KBM-7 (cell line): ENCODE results near the gene ZNF763.
"Not testable (repeated sequence)": the region's sequence is repeated elsewhere in the genome, so short reads cannot be mapped to it uniquely, and the experiment has no call there.

Source experiments
- DNase-seq: peaks from one replicate; pipeline ENCODE4 v3.0.0-alpha.2; 2015
- in situ Hi-C: fragments of 300-500 bp; cut with MboI; formaldehyde crosslinking; loops from 2 replicates; pipeline ENCODE4 v1.14.3; 2020; ENCODE audit warnings: low sequenced_read_pairs, low pct_unique_long_range_greater_than_20kb, mixed read lengths

ZNF763 gene

GRCh38 chr19:11964496-11964857, 363 bp upstream of the ZNF763 start:
- in situ Hi-C loops = no loop called here
- no peak for DNase-seq

- in situ Hi-C loops = no loop called here
- no peak for DNase-seq
Measured at GRCh38 chr19:11970174-11970573, 5.3 kb downstream of the ZNF763 start.

- no peak for DNase-seq
- in situ Hi-C loops = no loop called here
Measured at GRCh38 chr19:11971041-11971440, 6.2 kb downstream of the ZNF763 start.

DNA sequence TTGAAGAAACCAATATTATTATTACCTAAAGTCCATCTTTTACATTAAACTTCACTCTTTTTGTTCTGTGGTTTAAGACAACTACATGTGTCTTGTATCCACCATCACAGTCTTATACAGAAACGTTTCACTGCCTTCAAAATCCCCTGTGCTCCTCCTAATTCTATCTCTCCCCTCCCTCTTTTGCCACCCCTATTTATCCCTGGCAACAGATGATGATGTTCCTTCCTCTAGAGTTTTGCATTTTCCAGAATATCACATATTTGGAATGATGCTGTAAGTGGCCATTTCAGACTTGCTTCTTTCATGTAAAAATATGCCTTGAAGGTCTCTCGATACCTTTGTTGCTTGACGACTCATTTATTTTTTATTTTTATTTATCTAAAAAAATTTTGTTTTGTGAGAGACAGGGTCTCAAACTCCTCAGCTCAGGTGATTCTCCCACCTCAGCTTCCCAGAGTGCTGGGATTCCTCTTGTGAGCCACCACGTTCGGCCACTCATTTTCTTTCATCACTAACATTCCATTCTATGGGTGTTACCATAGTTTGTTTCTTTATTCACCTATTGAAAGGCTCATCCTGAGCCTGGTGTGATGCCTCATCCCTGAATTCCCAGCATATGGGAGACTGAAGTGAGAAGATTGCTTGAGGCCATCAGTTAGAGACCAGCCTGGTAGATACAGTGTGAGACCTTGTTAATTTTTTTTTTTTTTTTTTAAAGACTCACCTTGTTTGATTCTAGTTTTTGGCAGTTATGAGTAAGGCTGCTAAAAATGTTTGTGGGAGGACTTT, 8.4 kb downstream of the ZNF763 start:
- in situ Hi-C loops = no loop called here
- no peak for DNase-seq

- in situ Hi-C loops = no loop called here
- no peak for DNase-seq
Measured at GRCh38 chr19:11978492-11979100, 13.8 kb downstream of the ZNF763 start.

GRCh38 chr19:11979527-11979926, 14.7 kb downstream of the ZNF763 start:
- peak; percentile 8 for DNase-seq
- in situ Hi-C loops = no loop called here

- no peak for DNase-seq
- in situ Hi-C loops = no loop called here
Measured at GRCh38 chr19:11982526-11982925, 17.7 kb downstream of the ZNF763 start.

DNA sequence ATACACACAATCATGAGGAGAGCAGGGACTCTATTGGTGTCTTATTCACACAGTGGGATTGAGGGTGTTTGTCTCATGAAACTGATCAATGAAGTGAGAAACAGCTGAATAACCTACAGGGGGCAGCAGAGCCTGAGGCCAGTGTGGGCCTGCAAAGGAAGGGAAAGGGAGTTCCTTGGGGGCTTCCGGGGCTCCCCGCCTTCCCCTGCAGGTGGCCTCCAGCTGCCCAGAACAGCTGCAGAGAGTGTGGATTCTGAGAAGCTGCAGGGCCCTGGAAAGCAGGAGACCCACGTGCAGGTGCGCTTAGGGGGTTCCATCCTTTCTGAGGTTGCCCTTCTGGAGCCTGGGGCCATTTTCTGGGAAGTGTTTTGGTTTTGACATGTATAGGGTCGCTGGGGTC, 20.1 kb downstream of the ZNF763 start:
- DNase-seq = no peak

DNA sequence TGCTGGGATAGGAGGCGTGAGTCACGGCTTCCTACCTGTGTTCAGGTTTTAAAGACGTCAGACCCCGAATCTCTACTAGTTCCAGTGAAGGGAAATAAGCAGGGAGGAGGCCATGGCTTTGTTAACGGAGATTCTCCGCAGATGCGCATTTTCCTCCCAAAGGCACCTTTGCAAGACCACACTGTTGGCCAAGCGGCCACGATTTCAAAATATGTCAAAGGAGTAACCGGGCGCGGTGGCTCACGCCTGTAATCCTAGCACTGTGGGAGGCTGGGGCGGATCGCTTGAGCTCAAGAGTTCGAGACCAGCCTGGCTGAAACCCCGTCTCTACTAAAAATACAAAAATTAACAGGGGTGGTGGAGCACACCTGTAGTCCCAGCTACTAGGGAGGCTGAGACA, 21.9 kb downstream of the ZNF763 start:
- no peak for DNase-seq
- in situ Hi-C loops = no loop called here

More for the DNA sequence above, 20.1 kb downstream of the ZNF763 start:
- in situ Hi-C loops = no loop called here

GRCh38 chr19:11987405-11988281, 22.8 kb downstream of the ZNF763 start:
- DNase-seq = peak; percentile 93
- in situ Hi-C loops = no loop called here

GRCh38 chr19:11989112-11989456, 24.2 kb downstream of the ZNF763 start:
- in situ Hi-C loops = no loop called here
- no peak for DNase-seq

GRCh38 chr19:11991921-11992320, 27.1 kb downstream of the ZNF763 start:
- DNase-seq, in situ Hi-C loops: not testable (repeated sequence)

GRCh38 chr19:11995174-11995573, 30.3 kb downstream of the ZNF763 start:
- DNase-seq = no peak
- in situ Hi-C loops = no loop called here

DNA sequence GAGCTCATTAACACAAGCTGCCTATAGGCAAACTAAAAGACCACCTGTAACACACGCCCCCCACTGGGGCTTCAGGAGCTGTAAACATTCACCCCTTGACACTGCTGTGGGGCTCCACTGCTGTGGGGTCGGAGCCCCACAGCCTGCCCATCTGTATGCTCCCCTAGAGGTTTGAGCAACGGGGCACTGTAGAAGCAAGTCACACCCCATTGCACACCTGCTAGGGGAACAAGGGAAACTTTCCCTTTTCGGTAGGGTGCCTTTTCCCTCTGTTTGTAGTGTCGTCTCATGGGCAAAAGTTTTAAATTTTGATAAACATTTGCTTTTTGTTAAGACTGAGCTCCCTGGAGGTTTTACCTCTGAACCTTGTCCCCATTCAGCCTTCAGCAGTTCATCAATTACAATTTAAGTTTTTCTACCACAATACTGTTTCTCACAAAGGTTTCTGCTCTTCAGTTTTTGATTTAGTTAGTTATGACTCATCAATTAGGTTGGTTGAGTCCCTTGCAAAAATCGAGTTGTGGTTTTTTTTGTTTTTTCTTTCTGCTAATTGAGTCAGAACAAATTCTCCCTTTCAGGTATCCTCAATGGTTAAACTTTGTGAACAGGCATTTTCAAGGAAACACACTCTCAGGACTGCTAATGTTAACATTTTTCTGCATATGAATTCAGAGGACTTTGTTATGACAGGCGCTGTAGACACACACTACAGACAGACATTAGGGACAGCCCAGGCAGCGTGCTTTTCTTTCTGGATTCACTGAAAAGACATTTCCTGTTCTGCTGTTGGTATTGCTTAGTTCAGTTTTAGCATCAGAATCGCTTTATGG, 35.5 kb downstream of the ZNF763 start:
- in situ Hi-C loops = no loop called here
- DNase-seq = no peak

- in situ Hi-C loops = no loop called here
- peak; percentile 14 for DNase-seq
Measured at GRCh38 chr19:12015015-12015752, 50.3 kb downstream of the ZNF763 start.

- in situ Hi-C loops = no loop called here
- DNase-seq = peak; percentile 12
Measured at GRCh38 chr19:12015753-12016116, 50.9 kb downstream of the ZNF763 start.
